HepG2 (cell line): ENCODE results near the gene ENAH.

Experiments used
- ATF7-NPFF ChIP-seq: sonication (generic); formaldehyde crosslinking; IDR thresholded peaks from 2 replicates; pipeline ENCODE4 v1.8.1; 2023; ENCODE audit warnings: mild to moderate bottlenecking, low read depth, missing genetic modification reagents, moderate library complexity
- NKX3-1 ChIP-seq: sonication (generic); formaldehyde crosslinking; IDR thresholded peaks from 2 replicates; pipeline ENCODE4 v1.5.0; 2020; ENCODE audit warnings: missing genetic modification reagents
- POLR2A ChIP-seq, 2 experiments: IDR thresholded peaks; 2 replicates each; pipeline ENCODE4 v1.6.1; 2011; ENCODE audit warnings: low read depth in 2 of 2, low read length in 2 of 2, mild to moderate bottlenecking in 1 of 2, moderate library complexity in 1 of 2; ENCODE audit not compliant: insufficient read depth in 1 of 2
- SRY ChIP-seq: sonication (generic); formaldehyde crosslinking; IDR thresholded peaks from 2 replicates; pipeline ENCODE4 v1.8.0; 2022; ENCODE audit warnings: mild to moderate bottlenecking, missing genetic modification reagents
- ZFX ChIP-seq: sonication (generic); formaldehyde crosslinking; IDR thresholded peaks from 2 replicates; pipeline ENCODE4 v1.4.0; 2020; ENCODE audit warnings: mild to moderate bottlenecking, low read depth, missing genetic modification reagents, moderate library complexity
- ZNF205 ChIP-seq: IDR thresholded peaks from 2 replicates; pipeline ENCODE4 v1.6.1; 2018; ENCODE audit warnings: missing biosample characterization, missing genetic modification reagents
- TF ChIP-seq, protein P1 (sequence below): sonication (generic); formaldehyde crosslinking; IDR thresholded peaks from 2 replicates; pipeline ENCODE4 v1.4.0; 2020; ENCODE audit warnings: missing genetic modification reagents

DNA sequence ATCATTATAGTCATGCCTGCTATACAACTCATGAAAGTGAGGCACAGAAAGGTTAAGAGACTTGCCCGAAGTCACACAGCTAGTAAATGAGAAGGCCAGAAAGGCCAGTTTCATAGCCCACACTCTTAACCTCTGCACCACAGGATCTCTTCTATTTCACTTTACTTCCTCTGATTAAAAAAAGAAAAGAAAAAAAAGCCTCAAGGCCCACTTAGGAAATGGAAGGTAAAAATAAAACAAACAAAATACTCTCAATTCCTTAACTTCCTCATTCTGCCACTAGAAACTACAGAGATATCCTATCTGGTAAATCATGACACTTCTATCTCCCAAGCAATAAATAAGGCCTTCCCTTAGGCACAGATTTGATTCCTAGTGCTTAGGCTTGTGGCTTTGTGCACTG is 7.6 kb upstream of the ENAH start:
- TF ChIP-seq SRY (CRISPR knock-in tag) (no peak), ATF7-NPFF (CRISPR knock-in tag) (no peak), ZNF205 (CRISPR knock-in tag) (no peak), ZFX (no peak), NKX3-1 (CRISPR knock-in tag) (no peak), POLR2A (IDR thresholded peaks at IDR 0.05; ENCODE audit: insufficient read depth in 1 of 2, low read depth in 2 of 2, low read length in 2 of 2) (no peak)
- TF ChIP-seq, protein P1, sequence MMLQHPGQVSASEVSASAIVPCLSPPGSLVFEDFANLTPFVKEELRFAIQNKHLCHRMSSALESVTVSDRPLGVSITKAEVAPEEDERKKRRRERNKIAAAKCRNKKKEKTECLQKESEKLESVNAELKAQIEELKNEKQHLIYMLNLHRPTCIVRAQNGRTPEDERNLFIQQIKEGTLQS (CRISPR knock-in tag) = no peak
